Lower leg skin (tissue), 3 donors: ENCODE data around the gene FPR1.

Source experiments
- CTCF ChIP-seq, 3 donors: fragments of 450-650 bp; IDR thresholded peaks; one replicate each; pipeline ENCODE4 v1.5.1; 2016; ENCODE audit warnings: antibody characterized with exemption in 3 of 3, mild to moderate bottlenecking in 3 of 3, moderate library complexity in 2 of 3
- POLR2A ChIP-seq, 2 donors: fragments of 450-650 bp; IDR thresholded peaks; one replicate each; pipeline ENCODE4 v1.6.1; 2016 to 2017; ENCODE audit warnings: antibody characterized with exemption in 2 of 2, mild to moderate bottlenecking in 1 of 2, moderate library complexity in 1 of 2

GRCh38 chr19:51784109-51784785 lies 32.6 kb upstream of the FPR1 start:
- TF ChIP-seq POLR2A (IDR thresholded peaks at IDR 0.05) (no peak), CTCF (IDR thresholded peaks at IDR 0.05) (no peak)
